H1 (cell line): ENCODE results near the gene BRD4. TPM values are rescaled to one million over a fixed set of nuclear protein-coding genes. Genes with fewer than 3 reads are reported as not detected.

Experiments
- CTCF ChIA-PET: fragments of 300-600 bp; sonication (Branson Sonifier 250); formaldehyde crosslinking; loops from one replicate; lab custom pipeline; 2021; ENCODE audit not compliant: partially characterized antibody; lab: Charles Lee
- POLR2A ChIA-PET: fragments of 300-600 bp; sonication (Branson Sonifier 250); formaldehyde crosslinking; loops from one replicate; lab custom pipeline; 2021; ENCODE audit warnings: inconsistent platforms; ENCODE audit not compliant: partially characterized antibody; lab: Charles Lee
- DNase-seq, 2 experiments: peaks; one replicate each; pipeline versions ENCODE4 v3.0.0 to v3.0.0-alpha.2; 2010 to 2022; ENCODE audit warnings: low spot score in 2 of 2, low read depth in 1 of 2, mixed read lengths in 1 of 2
- FAIRE-seq: peaks from 2 replicates; lab custom pipeline; 2011; peaks lifted over from hg19 to GRCh38; lab: Jason Lieb, UNC
- H2AFZ ChIP-seq: 2 replicates; pipeline ENCODE4 v1.8.1; 2012; ENCODE audit warnings: low read length, inconsistent platforms
- H2AK5ac ChIP-seq: 2 replicates; pipeline ENCODE4 v1.6.1; 2013; ENCODE audit warnings: low read depth, low read length
- H2BK120ac ChIP-seq: replicated peaks from 2 replicates; pipeline ENCODE3; 2013; ENCODE audit warnings: low read depth, low read length, inconsistent platforms
- H2BK12ac ChIP-seq: 2 replicates; pipeline ENCODE4 v1.6.1; 2013; ENCODE audit warnings: low read depth, low read length
- H2BK15ac ChIP-seq: 2 replicates; pipeline ENCODE4 v1.6.1; 2013; ENCODE audit warnings: low read length
- H2BK20ac ChIP-seq: 2 replicates; pipeline ENCODE4 v1.6.1; 2013; ENCODE audit warnings: low read length
- H2BK5ac ChIP-seq: 2 replicates; pipeline ENCODE4 v1.6.1; 2013; ENCODE audit warnings: low read depth, low read length
- H3K14ac ChIP-seq: 2 replicates; pipeline ENCODE4 v1.6.1; 2013; ENCODE audit warnings: inconsistent platforms; ENCODE audit not compliant: insufficient read length
- H3K18ac ChIP-seq: 2 replicates; pipeline ENCODE4 v1.6.1; 2013; ENCODE audit warnings: low read length; ENCODE audit errors: extremely low read depth
- H3K23ac ChIP-seq: 2 replicates; pipeline ENCODE4 v1.6.1; 2013; ENCODE audit warnings: inconsistent platforms; ENCODE audit not compliant: insufficient read length
- H3K23me2 ChIP-seq: 2 replicates; pipeline ENCODE4 v1.6.1; 2013; ENCODE audit warnings: low read depth, low read length
- H3K27ac ChIP-seq: 2 replicates; pipeline ENCODE4 v1.6.1; 2011; ENCODE audit warnings: low read depth, low read length, inconsistent platforms
- H3K27me3 ChIP-seq, 4 experiments: replicated peaks in 1 of 4; 1 replicate in 1 of 4; 2 replicates in 3 of 4; pipeline versions ENCODE4 v1.6.1 to v1.8.1; 2011 to 2013; ENCODE audit warnings: low read length in 3 of 4, mild to moderate bottlenecking in 3 of 4, inconsistent platforms in 2 of 4, mixed read lengths in 2 of 4, moderate library complexity in 1 of 4; ENCODE audit not compliant: control insufficient read depth in 3 of 4, insufficient read depth in 3 of 4; ENCODE audit errors: extremely low read depth in 1 of 4
- H3K36me3 ChIP-seq, 4 experiments: 2 replicates each; pipeline versions ENCODE4 v1.6.1 to v1.8.1; 2011 to 2013; ENCODE audit warnings: mild to moderate bottlenecking in 4 of 4, low read length in 3 of 4, moderate library complexity in 2 of 4, control low read depth in 1 of 4, inconsistent platforms in 1 of 4; ENCODE audit not compliant: insufficient read depth in 4 of 4, control insufficient read depth in 2 of 4
- H3K4ac ChIP-seq: replicated peaks from 2 replicates; pipeline ENCODE3; 2013; ENCODE audit warnings: low read length, low read depth, mixed read lengths, inconsistent platforms; ENCODE audit not compliant: insufficient read length
- H3K4me1 ChIP-seq, 4 experiments: replicated peaks in 1 of 4; 1 replicate in 1 of 4; 2 replicates in 3 of 4; pipeline versions ENCODE4 v1.6.1 to v1.8.1; 2011 to 2013; ENCODE audit warnings: low read length in 3 of 4, inconsistent platforms in 2 of 4, mixed read lengths in 1 of 4; ENCODE audit not compliant: insufficient read depth in 4 of 4, control insufficient read depth in 3 of 4
- H3K4me2 ChIP-seq, 2 experiments: 2 replicates each; pipeline versions ENCODE4 v1.6.1 to v1.8.1; 2011 to 2013; ENCODE audit warnings: low read depth in 2 of 2, low read length in 2 of 2, control low read depth in 1 of 2, inconsistent platforms in 1 of 2, mild to moderate bottlenecking in 1 of 2; ENCODE audit not compliant: insufficient read depth in 1 of 2
- H3K4me3 ChIP-seq, 4 experiments: fragments of 200-600, 300-600 bp in 1 of 4; sonication (generic), shearing (Covaris generic), sonication (Bioruptor Twin) in 1 of 4; 2 replicates each; pipeline versions ENCODE4 v1.5.1 to v1.8.1; 2011 to 2016; ENCODE audit warnings: low read length in 4 of 4, low read depth in 3 of 4, control low read depth in 2 of 4, inconsistent platforms in 2 of 4, mild to moderate bottlenecking in 2 of 4, mixed read lengths in 1 of 4, moderate library complexity in 1 of 4; ENCODE audit not compliant: insufficient read depth in 2 of 4; ENCODE audit errors: extremely low read depth in 1 of 4
- H3K56ac ChIP-seq: replicated peaks from 2 replicates; pipeline ENCODE3; 2013; ENCODE audit warnings: low read depth, mild to moderate bottlenecking, mixed read lengths, low read length, inconsistent platforms; ENCODE audit not compliant: insufficient read length
- H3K79me1 ChIP-seq: 2 replicates; pipeline ENCODE4 v1.6.1; 2013; ENCODE audit warnings: low read depth, low read length, control low read depth
- H3K79me2 ChIP-seq, 2 experiments: 2 replicates each; pipeline versions ENCODE4 v1.6.1 to v1.8.1; 2012 to 2013; ENCODE audit warnings: low read length in 2 of 2, mild to moderate bottlenecking in 2 of 2, inconsistent platforms in 1 of 2; ENCODE audit not compliant: insufficient read depth in 2 of 2, control insufficient read depth in 1 of 2
- H3K9ac ChIP-seq, 4 experiments: replicated peaks in 1 of 4; 1 replicate in 1 of 4; 2 replicates in 3 of 4; pipeline versions ENCODE4 v1.6.1 to v1.8.1; 2011 to 2013; ENCODE audit warnings: low read depth in 3 of 4, low read length in 3 of 4, control low read depth in 2 of 4, mild to moderate bottlenecking in 2 of 4, moderate library complexity in 2 of 4, inconsistent platforms in 1 of 4; ENCODE audit errors: extremely low read depth in 1 of 4
- H3K9me3 ChIP-seq, 2 experiments: 2 replicates each; pipeline versions ENCODE4 v1.6.1 to v1.8.1; 2012 to 2013; ENCODE audit warnings: mild to moderate bottlenecking in 2 of 2, moderate library complexity in 2 of 2, control low read depth in 1 of 2, inconsistent platforms in 1 of 2, low read depth in 1 of 2, low read length in 1 of 2, mixed read lengths in 1 of 2; ENCODE audit not compliant: insufficient read depth in 2 of 2
- H4K20me1 ChIP-seq, 2 experiments: replicated peaks in 1 of 2; 2 replicates each; pipeline versions ENCODE3 to v1.8.1; 2011 to 2013; ENCODE audit warnings: inconsistent platforms in 2 of 2, low read length in 2 of 2, mild to moderate bottlenecking in 1 of 2; ENCODE audit not compliant: insufficient read depth in 2 of 2, control insufficient read depth in 1 of 2
- H4K5ac ChIP-seq: 2 replicates; pipeline ENCODE4 v1.6.1; 2013; ENCODE audit warnings: low read length, low read depth, mixed read lengths, inconsistent platforms; ENCODE audit not compliant: insufficient read length
- H4K8ac ChIP-seq: 2 replicates; pipeline ENCODE4 v1.8.0; 2013; ENCODE audit warnings: mild to moderate bottlenecking, moderate library complexity, low read length, inconsistent platforms; ENCODE audit not compliant: insufficient read depth; ENCODE audit errors: extremely low read depth
- H4K91ac ChIP-seq: replicated peaks from 2 replicates; pipeline ENCODE3; 2013; ENCODE audit warnings: low read length, mixed read lengths, inconsistent platforms; ENCODE audit not compliant: insufficient read length
- HDAC6 ChIP-seq: IDR thresholded peaks from one replicate; pipeline ENCODE4 v1.7.1; 2012; ENCODE audit warnings: low read depth, mild to moderate bottlenecking, inconsistent platforms, low read length, moderate library complexity
- SRF ChIP-seq: IDR thresholded peaks from 2 replicates; pipeline ENCODE4 v1.6.1; 2011; ENCODE audit warnings: mild to moderate bottlenecking, low read depth, low read length, moderate library complexity
- WGBS, 2 experiments: shearing (Covaris generic) in 1 of 2; methylation state at CpG; one replicate each; pipeline versions ENCODE4 v1.1.6 to v1.1.7; 2013 to 2015; ENCODE audit warnings: low lambda C conversion rate in 2 of 2, mixed read lengths in 2 of 2, inconsistent platforms in 1 of 2, low coverage in 1 of 2, missing lambda C conversion rate in 1 of 2; ENCODE audit not compliant: insufficient replicate concordance in 2 of 2, insufficient coverage in 1 of 2, insufficient read length in 1 of 2; ENCODE audit errors: extremely low coverage in 1 of 2, missing lambda C conversion rate in 1 of 2; 5-methylcytosine and 5-hydroxymethylcytosine counted together
- polyA plus RNA-seq, 7 experiments: library from polyadenylated mRNA; depleted of rRNA in 3 of 7; stranded (reverse) in 5 of 7; unstranded in 2 of 7; fragments of >200 nt in 5 of 7; fragments of 200-250 nt in 2 of 7; gene quantifications; 1 replicate in 5 of 7; 2 replicates in 1 of 7; 4 replicates in 1 of 7; pipeline versions ENCODE4 v1.2.1 to v1.2.3, GENCODE V29; 2011 to 2013; ENCODE audit warnings: missing spikeins in 2 of 7, mixed read lengths in 2 of 7
- total RNA-seq: library from RNA; stranded (reverse); fragmentation: NEBNext Ultra II Directional; extraction: Animal tissue kit (Norgen Biotek cat#: 25700); gene quantifications from 2 replicates; pipeline ENCODE4 v1.2.1, GENCODE V29; 2021

The BRD4 gene
- total and polyA plus RNA-seq, 2 of the 8 experiments (the other 6 are each of a cell fraction or from before 2014, with no cell fraction given) = 14.1 to 146 TPM

- Histone ChIP-seq H2AFZ (no peak overlapping the region), H2BK5ac (no peak overlapping the region), H4K5ac (no peak overlapping the region), H3K9me3 (no peaks in the 10 kb centered on the region; a peak in 1 of 4 replicates), H3K4me3 (no peak overlapping the region), H3K9ac (no peak overlapping the region), H3K4me1 (no peaks in the 10 kb centered on the region), H3K18ac (no peak overlapping the region), H3K56ac (no peak overlapping the region), H2BK12ac (no peak overlapping the region), H4K20me1 (peaks cover 4 to 5% of the 10 kb centered on the region in 2 experiments), H3K27me3 (no peaks in the 10 kb centered on the region), H2BK20ac (no peak overlapping the region), H3K4ac (no peak overlapping the region), H3K27ac (no peak overlapping the region), H3K23ac (no peak overlapping the region), H4K8ac (no peak overlapping the region), H2BK120ac (no peak overlapping the region), H4K91ac (no peak overlapping the region), H2AK5ac (no peak overlapping the region), H3K23me2 (no peaks in the 10 kb centered on the region), H3K36me3 (peaks cover 21 to 73% (median 47%) of the 10 kb centered on the region in 4 experiments), H2BK15ac (no peak overlapping the region), H3K4me2 (no peak overlapping the region), H3K79me2 (peaks cover 0 to 11% of the 10 kb centered on the region in 2 experiments; a peak in 1 of 4 replicates), H3K14ac (no peak overlapping the region), H3K79me1 (peaks cover 5% of the 10 kb centered on the region)
- ChIA-PET POLR2A (interaction anchor here (0.6 to 5.4 kb wide), 3 partner anchors 10 to 174 kb away, joined by 3 to 37 read pairs (median 3); partner anchors contain the start of genes AKAP8 and AKAP8L), CTCF (interaction anchor here (1.2 to 1.3 kb wide), 2 partner anchors 29 to 116 kb away, joined by 3 read pairs; no protein-coding TSS in a partner anchor)
- FAIRE-seq (no peak), DNase-seq (no peak)
- TF ChIP-seq HDAC6 (no peak), SRF (no peak)
- 87% methylated on average over 20 of the region's 24 CpGs; no CpG with 5 or more reads in 1 of the 2 experiments for WGBS, 2 experiments
These were observed 35.8 kb upstream of the BRD4 start for GRCh38 chr19:15368051-15368632.
